Erythroblast (primary cell): ENCODE measurements around the gene KLRF2.

Source experiments
- GATA1 ChIP-seq: IDR thresholded peaks from 2 replicates; pipeline ENCODE4 v1.6.1; 2011; ENCODE audit warnings: low read depth, mild to moderate bottlenecking, control low read depth, low read length, moderate library complexity
- POLR2A ChIP-seq: IDR thresholded peaks from 2 replicates; pipeline ENCODE4 v1.6.1; 2011; ENCODE audit warnings: mild to moderate bottlenecking, low read length

DNA sequence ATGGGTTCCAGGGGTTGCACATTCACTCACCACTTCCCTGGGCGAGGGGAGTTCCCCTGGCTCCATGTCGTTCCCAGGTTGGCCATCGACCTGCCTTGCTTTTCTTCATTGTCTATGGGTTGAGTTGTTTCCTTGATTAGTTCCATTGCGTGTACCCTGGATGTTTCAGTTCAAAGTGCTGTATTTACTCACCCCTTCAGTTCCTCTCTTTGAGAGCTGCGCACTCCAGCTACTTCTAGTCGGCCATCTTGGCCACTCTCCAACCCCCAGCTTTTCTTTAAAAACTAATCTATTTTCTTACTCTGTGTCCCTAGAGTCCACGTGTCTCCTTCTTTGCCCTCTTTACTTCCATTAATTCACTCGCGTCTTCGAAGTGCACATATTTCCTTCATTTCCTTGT lies 39.2 kb downstream of the KLRF2 start:
- TF ChIP-seq POLR2A: no peak
- TF ChIP-seq GATA1: no peak
